Smooth muscle cell (in vitro differentiated cells): Measurements from ENCODE around the gene CHTF8. TPM values are rescaled to one million over a fixed set of nuclear protein-coding genes. Genes with fewer than 3 reads are reported as not detected.

Experiments
- DNase-seq: peaks from one replicate; lab custom pipeline; 2025; ENCODE audit not compliant: unreplicated experiment; lab: John Stamatoyannopoulos, UW
- H2AFZ ChIP-seq: fragments of 200-600 bp; sonication (generic); 2 replicates; pipeline ENCODE4 v1.6.0; 2016; ENCODE audit warnings: antibody characterized with exemption, low read depth, mild to moderate bottlenecking
- H3F3A ChIP-seq: fragments of 200-600 bp; sonication (generic); 2 replicates; pipeline ENCODE4 v1.6.0; 2017; ENCODE audit warnings: antibody characterized with exemption, low read depth
- H3K27ac ChIP-seq: fragments of 200-600 bp; sonication (generic); 2 replicates; pipeline ENCODE4 v1.5.1; 2016; ENCODE audit warnings: low read depth, mild to moderate bottlenecking
- H3K27me3 ChIP-seq: fragments of 200-600 bp; sonication (generic); 2 replicates; pipeline ENCODE4 v1.6.1; 2016; ENCODE audit warnings: low read depth, mild to moderate bottlenecking
- H3K36me3 ChIP-seq: fragments of 200-600 bp; sonication (generic); 2 replicates; pipeline ENCODE4 v1.5.1; 2016; ENCODE audit warnings: low read depth
- H3K4me1 ChIP-seq: fragments of 200-600 bp; sonication (generic); 2 replicates; pipeline ENCODE4 v1.5.1; 2016; ENCODE audit warnings: low read depth
- H3K4me2 ChIP-seq: fragments of 200-600 bp; sonication (generic); 2 replicates; pipeline ENCODE4 v1.6.0; 2016; ENCODE audit warnings: mild to moderate bottlenecking
- H3K4me3 ChIP-seq: fragments of 200-600 bp; sonication (generic); 2 replicates; pipeline ENCODE4 v1.5.1; 2016; ENCODE audit warnings: mild to moderate bottlenecking
- H3K79me2 ChIP-seq: fragments of 200-600 bp; sonication (generic); 2 replicates; pipeline ENCODE4 v1.6.0; 2016; ENCODE audit warnings: low read depth, mild to moderate bottlenecking
- H3K9ac ChIP-seq: fragments of 200-600 bp; sonication (generic); 2 replicates; pipeline ENCODE4 v1.6.0; 2016; ENCODE audit warnings: low read depth
- H3K9me3 ChIP-seq: fragments of 200-600 bp; sonication (generic); replicated peaks from 2 replicates; pipeline ENCODE4 v1.5.1; 2016; ENCODE audit warnings: low read depth
- H4K20me1 ChIP-seq: fragments of 200-600 bp; sonication (generic); 2 replicates; pipeline ENCODE4 v1.6.0; 2016; ENCODE audit warnings: low read depth
- CTCF ChIP-seq: fragments of 200-600 bp; sonication (generic); IDR thresholded peaks from 2 replicates; pipeline ENCODE4 v1.5.1; 2017; ENCODE audit warnings: borderline replicate concordance, mild to moderate bottlenecking, antibody characterized with exemption; ENCODE audit not compliant: insufficient read depth, poor library complexity, severe bottlenecking
- WGBS: methylation state at CpG from one replicate; pipeline ENCODE4 v1.1.7; 2016; ENCODE audit warnings: low lambda C conversion rate; 5-methylcytosine and 5-hydroxymethylcytosine counted together
- polyA plus RNA-seq: library from polyadenylated mRNA; unstranded; fragments of >200 nt; fragmentation: Nextera tagmentation; extraction: Ambion mirVana; gene quantifications from 2 replicates; pipeline ENCODE4 v1.2.1, GENCODE V29; 2016
- total RNA-seq: library from RNA; depleted of rRNA; stranded (reverse); fragments of >200 nt; gene quantifications from 2 replicates; pipeline ENCODE4 v1.2.3, GENCODE V29; 2014

The CHTF8 gene
- total and polyA plus RNA-seq, 2 experiments from 2014 or later = 77.7 to 83.8 TPM

- H3K9me3 ChIP-seq = no peaks in the 10 kb centered on the region
- H3K27me3 ChIP-seq = no peaks in the 10 kb centered on the region
These were observed 47.2 kb downstream of the CHTF8 start for GRCh38 chr16:69085032-69085695.

GRCh38 chr16:69084289-69084688 is 48.1 kb downstream of the CHTF8 start:
- Histone ChIP-seq H3K27ac (no peak overlapping the region), H3F3A (no peaks in the 10 kb centered on the region), H3K4me2 (no peak overlapping the region), H3K36me3 (no peaks in the 10 kb centered on the region), H3K4me1 (peaks cover 11% of the 10 kb centered on the region), H3K9ac (no peak overlapping the region), H3K27me3 (no peaks in the 10 kb centered on the region), H2AFZ (no peak overlapping the region), H4K20me1 (no peaks in the 10 kb centered on the region), H3K79me2 (no peaks in the 10 kb centered on the region), H3K9me3 (no peaks in the 10 kb centered on the region), H3K4me3 (no peak overlapping the region)
- 72% methylated on average over 2 of the region's 2 CpGs for WGBS
- no peak for DNase-seq
- TF ChIP-seq CTCF = no peak

More at GRCh38 chr16:69085032-69085695, 47.2 kb downstream of the CHTF8 start:
- no peaks in the 10 kb centered on the region for H4K20me1 ChIP-seq
- H3K4me2 ChIP-seq = no peak overlapping the region
- no peaks in the 10 kb centered on the region for H3K79me2 ChIP-seq
- no peak overlapping the region for H3K9ac ChIP-seq
- TF ChIP-seq CTCF = no peak
- no peak overlapping the region for H3K4me3 ChIP-seq
- WGBS = 94% methylated on average over 5 of the region's 5 CpGs
- H3F3A ChIP-seq = no peaks in the 10 kb centered on the region
- no peak overlapping the region for H2AFZ ChIP-seq
- H3K36me3 ChIP-seq = no peaks in the 10 kb centered on the region
- no peak for DNase-seq
- no peak overlapping the region for H3K27ac ChIP-seq
- H3K4me1 ChIP-seq = peaks cover 12% of the 10 kb centered on the region

GRCh38 chr16:69083306-69083941 is 49.0 kb downstream of the CHTF8 start:
- H3F3A ChIP-seq = no peaks in the 10 kb centered on the region
- no peaks in the 10 kb centered on the region for H3K79me2 ChIP-seq
- H3K36me3 ChIP-seq = no peaks in the 10 kb centered on the region
- DNase-seq = no peak
- H4K20me1 ChIP-seq = no peaks in the 10 kb centered on the region
- H3K4me1 ChIP-seq = peaks cover 5% of the 10 kb centered on the region
- H3K4me2 ChIP-seq = no peak overlapping the region
- H2AFZ ChIP-seq = no peak overlapping the region
- no peaks in the 10 kb centered on the region for H3K27me3 ChIP-seq
- 95% methylated on average over 16 of the region's 16 CpGs for WGBS
- H3K4me3 ChIP-seq = no peak overlapping the region
- no peak for TF ChIP-seq CTCF
- H3K9me3 ChIP-seq = no peaks in the 10 kb centered on the region
- no peak overlapping the region for H3K9ac ChIP-seq
- H3K27ac ChIP-seq = no peak overlapping the region
